NCI-H2227 (cell line): ENCODE data around the gene BIVM.
A peak's percentile ranks its signal among the peaks of the same experiment; 100 is the strongest.

Source experiments
- DNase-seq: peaks from one replicate; lab custom pipeline; 2025; ENCODE audit not compliant: unreplicated experiment; lab: John Stamatoyannopoulos, UW

The BIVM gene

DNA sequence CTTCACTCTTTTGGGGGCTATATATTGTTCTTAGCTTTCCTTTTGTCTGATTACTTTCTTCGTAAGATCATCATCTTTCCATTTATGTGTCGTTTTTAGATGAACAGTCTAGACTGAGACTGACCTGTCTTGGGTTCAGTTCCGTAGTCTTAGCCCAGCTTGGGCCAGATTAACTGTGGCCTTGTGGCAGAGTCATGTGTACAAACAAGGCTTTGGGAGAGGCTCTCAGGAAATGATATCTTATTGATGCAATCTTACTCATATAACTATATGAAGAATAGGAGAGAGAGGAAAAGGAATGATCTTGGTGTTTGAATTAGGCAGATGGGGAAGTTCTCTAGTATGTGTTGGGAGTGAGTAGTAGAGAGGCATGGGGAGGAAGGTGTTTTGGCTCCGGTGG is 40.1 kb downstream of the BIVM start:
- DNase-seq: no peak

DNA sequence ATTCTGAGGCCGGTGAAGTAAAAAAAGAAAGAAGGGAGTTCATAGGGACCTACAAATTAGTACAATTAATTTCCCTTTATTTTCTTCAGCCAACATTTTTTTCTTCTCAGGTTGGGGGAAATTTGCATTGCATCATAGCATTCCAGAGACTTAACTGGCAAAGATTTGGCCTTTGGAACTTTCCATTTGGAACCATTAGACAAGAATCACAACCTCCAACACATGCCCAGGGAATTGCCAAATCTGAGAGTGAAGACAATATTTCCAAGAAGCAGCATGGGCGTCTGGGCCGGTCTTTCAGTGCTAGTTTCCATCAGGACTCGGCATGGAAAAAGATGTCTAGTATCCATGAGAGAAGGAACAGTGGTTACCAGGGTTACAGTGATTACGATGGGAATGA is 40.5 kb downstream of the BIVM start:
- DNase-seq: no peak

DNA sequence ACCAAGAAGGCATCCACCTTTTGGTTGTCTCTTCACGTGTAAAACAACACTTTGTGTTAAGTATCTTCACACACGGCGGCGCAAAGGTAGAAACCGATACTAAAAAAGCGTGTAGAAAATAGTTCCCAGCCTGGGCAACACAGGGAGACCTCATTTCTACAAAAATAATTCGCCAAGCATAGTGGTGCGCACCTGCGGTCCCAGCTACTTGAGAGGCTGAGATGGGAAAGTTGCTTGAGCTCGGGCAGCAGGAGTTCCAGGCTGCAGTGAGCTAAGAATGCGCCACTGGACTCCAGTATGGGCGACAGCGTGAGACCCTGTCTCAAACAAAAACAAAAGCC is 46.3 kb downstream of the BIVM start:
- DNase-seq: no peak

DNA sequence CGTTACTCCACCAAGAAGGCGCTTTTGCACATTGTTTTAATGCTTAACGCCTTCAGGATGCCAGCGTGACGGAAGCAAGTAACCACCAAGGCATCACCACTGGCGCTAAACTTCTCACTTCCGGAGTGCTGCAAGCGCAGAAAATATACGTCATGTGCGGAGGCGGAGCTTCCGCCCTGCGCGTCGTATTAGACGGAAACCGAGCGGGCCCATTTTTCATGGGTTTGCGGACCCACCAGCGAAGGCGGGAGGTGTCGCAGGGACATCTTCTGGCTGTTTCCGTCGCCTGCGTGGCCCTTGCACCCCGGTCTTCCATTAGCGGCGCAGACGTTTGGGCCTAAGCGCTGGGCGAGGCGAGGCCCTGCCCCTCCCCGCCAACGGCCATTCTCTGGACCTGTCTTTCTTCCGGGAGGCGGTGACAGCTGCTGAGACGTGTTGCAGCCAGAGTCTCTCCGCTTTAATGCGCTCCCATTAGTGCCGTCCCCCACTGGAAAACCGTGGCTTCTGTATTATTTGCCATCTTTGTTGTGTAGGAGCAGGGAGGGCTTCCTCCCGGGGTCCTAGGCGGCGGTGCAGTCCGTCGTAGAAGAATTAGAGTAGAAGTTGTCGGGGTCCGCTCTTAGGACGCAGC is 46.8 kb downstream of the BIVM start, which contains the start of gene ERCC5:
TSS of gene ERCC5 (plus strand) at position 403 of the 631 bp plus-strand sequence. CDS start 235 bp downstream, outside the sequence.
- peak; percentile 95 for DNase-seq

DNA sequence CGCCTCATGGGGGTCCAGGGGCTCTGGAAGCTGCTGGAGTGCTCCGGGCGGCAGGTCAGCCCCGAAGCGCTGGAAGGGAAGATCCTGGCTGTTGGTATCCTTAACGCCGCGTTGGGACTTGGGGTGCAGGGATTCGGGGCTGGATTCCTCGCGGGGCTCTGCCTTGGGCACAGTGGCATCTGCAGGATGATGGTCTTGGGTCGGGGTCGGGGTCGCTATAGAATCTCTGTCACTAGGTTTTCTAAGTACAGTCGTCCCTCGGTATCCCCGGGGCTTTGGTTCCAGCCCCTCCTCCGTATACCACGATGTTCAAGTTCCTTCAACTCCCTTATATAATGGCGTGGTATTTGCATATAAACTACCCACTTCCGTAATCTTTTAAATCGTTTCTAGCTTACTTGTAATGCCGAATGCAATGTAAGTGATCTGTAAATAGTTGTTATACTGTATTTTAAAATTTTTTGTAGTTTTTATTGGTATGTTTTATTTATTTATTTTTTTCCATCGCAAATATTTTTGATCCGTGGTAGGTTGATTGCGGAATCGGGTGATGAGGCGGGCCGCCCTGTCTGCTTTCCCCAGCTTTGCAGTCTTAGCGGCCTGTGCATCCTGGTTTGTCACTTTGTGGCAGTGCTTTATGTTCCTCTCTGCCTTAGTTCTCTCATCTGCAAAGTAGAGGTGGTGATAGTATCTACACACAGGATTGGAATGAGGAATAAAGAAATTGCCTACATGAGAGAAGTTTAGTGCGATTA is 47.5 kb downstream of the BIVM start:
- DNase-seq: peak; percentile 16

DNA sequence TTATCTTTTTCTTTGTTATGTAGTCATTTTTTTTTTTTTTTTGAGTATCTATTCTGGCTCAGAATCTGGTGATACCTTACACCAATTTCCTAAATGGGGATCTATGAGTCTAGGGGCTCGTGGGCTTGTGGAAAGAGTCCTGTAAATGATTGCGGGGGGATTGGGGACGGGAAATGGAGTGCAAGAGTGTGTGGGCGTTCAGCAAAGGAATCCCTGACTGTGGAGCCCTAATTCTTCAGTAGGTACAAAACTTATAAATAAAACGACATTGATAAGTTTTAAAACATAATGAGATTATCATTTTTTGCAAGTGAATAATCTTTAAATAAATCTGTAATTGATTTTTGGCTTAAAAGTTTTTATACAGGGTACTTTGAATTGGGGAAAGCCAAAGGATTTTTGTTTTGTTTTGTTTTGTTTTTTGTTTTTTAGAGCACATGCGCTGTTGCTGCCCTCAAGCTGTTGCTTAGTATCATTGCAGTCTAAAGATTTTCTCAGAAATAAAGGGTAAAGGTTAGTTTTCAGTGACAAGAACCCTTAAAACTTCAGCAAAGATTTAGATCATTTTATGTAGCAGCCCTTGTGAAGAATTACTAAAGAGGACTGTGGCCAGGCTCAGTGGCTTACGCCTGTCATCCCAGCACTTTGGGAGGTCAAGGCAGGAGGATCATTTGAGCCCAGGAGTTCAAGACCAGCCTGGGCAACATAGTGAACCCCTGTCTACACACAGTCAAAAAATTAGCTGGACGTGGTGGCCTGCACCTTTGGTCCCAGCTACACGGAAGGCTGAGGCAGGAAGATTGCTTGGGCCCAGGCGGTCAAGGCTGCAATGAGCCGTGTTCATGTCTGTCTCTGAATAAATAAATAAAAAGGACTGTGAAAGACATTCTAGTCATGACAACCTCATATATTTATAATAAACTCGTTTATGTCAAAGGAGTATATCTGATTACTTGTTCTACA is 48.6 kb downstream of the BIVM start:
- DNase-seq: peak; percentile 17

DNA sequence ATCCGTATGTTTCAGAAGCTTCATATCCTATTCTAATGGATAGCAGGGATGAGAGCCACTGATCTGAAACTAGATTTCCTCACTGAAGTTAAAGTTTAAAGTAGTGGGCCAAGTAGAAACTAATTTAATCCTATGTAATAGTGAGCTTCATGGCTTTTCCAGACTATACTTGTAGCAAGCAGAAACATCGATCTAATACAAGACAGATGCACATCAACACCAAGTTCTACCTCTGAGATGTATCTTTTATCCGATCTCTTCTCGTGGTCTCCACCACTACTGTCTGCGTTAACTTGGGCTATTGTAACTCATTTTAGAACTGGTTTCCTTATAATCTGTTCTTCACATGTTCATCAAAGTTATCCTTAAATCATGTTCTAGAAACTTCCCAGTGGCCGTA is 50.0 kb downstream of the BIVM start:
- no peak for DNase-seq

DNA sequence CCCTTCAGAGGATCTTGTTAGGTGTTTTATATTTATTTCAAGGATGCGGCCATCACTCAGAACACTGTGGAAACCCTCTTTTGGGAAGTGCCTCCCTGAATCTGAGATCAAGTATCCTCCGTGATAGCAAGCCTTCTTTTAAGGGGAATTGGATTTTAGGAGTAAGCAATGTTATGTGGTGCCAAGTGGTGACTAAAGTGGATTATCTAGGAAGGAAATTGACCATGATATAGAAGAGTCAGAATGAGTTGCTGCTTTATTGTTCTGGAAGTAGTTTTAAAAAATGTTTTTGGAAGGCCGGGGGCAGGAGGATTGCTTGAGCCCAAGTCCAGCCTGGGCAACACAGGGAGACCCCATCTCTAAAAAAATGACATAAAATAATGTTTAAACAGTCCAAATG is 53.6 kb downstream of the BIVM start:
- no peak for DNase-seq

DNA sequence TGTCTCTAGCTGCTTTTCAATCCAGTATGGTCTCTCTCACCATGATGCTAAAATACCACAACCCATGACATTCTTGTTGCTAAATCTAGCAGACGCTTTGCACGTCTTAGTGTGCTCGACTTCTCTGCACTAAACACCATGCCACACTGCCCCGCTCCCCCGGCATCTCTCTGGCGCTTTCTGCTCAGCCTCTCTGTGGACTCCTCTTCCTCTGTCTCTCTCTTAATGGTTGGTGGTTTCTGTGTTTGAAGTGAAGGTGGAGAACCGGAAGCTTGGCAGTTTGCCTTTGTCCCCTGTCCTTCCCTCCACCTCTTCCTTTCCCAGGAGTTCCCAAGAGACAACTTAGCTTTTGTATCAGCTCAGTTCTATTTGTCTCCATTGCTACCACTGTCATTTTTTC is 55.8 kb downstream of the BIVM start:
- no peak for DNase-seq

DNA sequence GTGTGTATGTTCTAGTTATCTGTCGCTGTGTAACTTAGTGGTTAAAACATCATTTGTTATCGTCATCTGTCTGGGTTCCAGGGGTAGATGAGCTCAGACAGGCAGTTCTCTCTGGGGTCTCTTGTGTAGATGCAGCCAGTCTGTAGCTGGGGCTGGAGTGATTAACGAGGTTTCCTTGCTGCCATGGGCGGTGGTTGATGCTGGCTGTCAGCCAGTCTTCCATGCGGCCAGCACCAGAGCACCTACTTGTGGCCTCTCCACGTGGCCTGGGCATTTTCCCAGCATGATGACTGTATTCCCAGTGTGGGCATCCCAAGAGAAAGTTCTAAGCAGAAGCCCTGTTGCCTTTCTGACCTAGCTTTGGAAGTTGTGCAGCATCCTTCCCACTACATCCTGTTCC is 57.6 kb downstream of the BIVM start:
- DNase-seq: no peak

DNA sequence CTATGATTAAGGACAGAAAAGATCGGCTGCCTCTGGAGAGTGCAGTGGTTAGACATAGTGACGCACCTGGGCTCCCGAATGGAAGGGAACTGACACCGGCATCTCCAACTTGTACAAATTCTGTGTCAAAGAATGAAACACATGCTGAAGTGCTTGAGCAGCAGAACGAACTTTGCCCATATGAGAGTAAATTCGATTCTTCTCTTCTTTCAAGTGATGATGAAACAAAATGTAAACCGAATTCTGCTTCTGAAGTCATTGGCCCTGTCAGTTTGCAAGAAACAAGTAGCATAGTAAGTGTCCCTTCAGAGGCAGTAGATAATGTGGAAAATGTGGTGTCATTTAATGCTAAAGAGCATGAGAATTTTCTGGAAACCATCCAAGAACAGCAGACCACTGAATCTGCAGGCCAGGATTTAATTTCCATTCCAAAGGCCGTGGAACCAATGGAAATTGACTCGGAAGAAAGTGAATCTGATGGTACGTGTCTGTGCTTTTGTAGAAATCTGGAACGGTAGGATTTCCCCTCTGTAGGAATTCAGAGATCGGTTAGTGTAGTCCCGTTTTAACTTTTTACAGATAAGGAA is 63.8 kb downstream of the BIVM start:
- no peak for DNase-seq

DNA sequence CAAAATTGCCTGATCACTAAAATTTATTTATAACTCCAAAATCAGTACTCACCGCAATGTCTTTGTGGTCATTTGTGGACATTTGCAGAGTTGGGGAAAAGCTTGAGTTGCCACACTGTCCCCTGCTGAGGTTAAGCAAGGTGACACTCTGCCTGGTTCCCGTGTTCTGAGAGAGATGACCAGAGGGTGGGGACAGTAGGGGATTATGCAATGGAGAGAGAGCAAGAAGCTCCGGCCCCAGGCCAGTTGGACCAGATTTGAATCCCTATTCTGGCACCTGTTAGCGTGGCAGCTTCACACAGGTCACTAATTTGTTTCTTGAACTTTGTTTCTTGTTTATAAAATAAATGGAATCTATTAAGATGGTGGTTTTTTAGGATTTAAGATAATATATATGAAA is 64.7 kb downstream of the BIVM start:
- no peak for DNase-seq

DNA sequence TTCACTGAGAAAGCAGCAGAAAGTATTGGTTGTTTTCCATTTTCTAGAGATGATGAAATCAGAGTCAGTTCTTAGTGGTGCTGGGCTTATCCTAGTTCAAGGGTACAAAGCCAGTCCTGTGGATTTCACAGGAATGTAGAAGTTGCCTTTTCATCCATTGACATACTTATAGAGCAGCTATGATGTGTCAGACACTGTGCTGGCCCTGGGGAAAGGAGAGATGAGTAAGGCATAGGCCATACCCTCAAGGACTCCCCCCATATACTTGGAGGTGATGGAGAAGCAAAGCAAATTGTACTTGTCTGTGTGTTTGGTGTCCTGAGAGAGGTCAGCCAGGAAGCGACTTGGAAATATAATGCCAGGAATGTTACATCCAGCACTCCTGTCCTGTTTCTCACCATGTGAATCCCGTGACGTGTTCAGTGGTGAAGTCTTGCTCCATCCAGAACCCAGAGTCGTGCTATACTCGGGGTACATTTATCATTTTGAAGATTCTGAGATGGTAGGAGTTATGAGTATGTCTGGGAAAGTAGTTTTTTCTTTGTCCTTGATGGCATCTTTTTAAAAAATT is 69.5 kb downstream of the BIVM start:
- no peak for DNase-seq

DNA sequence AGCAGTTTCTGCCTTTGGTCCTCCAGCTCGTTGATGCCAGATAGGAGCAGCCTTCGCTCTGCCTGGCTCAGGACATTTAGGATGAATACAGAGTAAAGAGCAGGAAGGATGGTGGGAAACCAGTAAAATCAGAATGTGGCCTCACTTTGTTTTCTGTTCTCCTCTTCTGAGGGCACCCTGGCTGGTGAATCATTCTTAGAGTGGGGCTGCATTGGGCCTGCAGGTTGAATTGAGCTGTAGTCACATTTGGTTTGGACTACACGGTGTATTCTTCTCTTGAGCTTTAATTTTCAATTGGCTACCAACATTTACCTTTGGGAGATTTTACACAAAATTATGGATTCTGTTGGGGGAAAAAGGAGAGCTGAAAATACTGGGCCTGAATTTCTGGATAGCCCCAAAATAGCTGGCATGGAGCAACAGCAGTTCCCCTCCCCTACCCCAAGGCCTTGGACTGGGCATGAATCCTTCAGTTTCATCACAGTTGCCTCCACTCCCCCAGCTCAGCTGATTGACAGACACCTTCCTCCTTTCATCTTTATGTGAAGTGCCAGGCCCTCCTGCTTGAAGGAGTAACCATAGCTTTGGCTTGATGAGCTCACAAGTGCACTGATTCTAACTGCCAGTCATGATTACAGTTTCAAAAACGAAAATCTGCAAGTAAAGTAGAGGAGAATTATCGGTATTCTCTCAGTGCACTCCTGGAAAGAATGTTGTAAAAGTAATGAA is 71.2 kb downstream of the BIVM start:
- no peak for DNase-seq

DNA sequence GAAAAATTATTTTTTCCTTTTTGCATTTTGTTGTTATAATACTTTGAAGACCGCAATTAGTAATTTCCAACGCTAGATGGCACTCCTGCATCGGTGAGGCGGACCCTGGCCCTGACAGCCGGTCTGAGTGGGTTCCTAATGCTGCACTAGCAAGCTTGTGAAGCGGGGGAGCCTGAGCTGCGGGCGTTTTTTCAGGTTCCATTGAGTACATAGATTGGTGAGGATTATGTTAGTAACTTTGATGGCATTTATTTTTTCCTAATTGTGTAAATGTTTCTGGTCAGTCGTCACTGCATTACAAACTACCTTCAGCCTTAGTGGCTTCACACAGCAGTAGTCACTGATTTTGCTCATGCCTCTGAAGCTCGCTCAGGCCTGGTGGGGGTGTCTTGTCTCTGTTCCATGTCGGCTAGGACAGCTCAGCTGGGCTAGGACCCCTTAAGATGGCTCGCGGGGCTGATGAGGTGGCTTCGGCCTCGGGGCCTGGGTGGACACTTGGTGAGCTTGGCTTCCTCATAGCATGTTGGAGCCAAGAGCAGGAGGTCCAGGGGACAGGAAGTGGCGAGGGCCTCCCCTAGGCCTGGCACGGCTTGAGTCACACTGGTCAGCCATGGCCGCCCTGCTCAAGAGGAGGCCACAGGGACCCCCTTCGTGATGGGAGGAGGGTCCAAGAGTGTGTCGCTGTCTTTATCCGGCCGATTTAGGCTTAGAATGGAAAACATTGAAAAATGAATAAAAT is 71.9 kb downstream of the BIVM start:
- peak; percentile 75 for DNase-seq

DNA sequence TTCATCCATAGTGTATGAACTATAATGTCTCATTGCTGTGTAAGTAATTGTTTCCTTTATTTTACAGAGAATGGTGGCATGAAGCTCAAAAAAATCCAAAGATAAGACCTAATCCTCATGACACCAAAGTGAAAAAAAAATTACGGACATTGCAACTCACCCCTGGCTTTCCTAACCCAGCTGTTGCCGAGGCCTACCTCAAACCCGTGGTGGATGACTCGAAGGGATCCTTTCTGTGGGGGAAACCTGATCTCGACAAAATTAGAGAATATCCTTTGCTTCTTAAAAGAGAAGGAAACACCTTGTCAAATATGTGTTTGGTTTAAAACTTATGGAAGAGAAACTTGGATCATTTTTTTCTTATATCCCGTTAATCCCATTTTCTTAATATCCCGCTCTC is 73.2 kb downstream of the BIVM start:
- no peak for DNase-seq

DNA sequence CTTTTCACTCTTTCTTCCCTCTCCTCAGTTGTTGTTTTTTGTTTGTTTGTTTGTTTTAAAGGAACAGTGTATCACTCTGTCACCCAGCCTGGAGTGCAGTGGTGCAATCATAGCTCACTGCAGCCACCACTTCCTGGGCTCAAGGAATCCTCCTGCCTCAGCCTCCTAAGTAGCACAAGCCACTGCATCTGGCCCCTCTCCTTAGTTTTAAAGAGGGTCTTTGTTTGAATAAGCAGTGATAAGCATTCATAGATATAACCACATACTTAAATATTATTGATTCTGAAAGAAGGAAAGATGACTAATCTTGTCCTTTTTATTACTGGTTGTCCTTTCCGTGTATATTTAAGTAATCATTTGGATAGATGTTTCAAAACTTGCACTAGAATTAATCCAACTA is 73.6 kb downstream of the BIVM start:
- DNase-seq: no peak

DNA sequence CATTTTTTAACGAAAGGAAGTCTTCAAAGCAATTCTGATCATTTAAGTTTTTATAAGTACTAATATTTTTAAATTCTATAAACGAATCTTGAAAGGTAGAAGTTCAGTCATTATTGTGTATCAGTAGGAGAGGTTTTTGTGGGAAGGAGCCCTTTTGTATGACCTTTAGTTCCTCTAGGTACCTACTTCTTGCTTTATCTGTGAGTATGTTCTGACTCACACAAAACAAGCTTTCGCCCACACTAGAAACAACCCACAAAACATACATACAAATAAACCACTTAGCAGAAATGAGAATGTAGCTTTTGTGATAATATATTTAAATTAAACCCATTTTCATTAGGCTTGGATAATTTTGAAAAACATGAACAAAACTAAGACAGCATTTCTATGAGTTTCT is 74.7 kb downstream of the BIVM start:
- no peak for DNase-seq

DNA sequence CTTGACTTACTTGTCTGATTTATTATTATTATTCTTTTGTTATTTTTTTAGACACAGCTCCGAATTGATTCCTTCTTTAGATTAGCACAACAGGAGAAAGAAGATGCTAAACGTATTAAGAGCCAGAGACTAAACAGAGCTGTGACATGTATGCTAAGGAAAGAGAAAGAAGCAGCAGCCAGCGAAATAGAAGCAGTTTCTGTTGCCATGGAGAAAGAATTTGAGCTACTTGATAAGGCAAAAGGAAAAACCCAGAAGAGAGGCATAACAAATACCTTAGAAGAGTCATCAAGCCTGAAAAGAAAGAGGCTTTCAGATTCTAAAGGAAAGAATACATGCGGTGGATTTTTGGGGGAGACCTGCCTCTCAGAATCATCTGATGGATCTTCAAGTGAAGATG is 76.3 kb downstream of the BIVM start:
- no peak for DNase-seq

DNA sequence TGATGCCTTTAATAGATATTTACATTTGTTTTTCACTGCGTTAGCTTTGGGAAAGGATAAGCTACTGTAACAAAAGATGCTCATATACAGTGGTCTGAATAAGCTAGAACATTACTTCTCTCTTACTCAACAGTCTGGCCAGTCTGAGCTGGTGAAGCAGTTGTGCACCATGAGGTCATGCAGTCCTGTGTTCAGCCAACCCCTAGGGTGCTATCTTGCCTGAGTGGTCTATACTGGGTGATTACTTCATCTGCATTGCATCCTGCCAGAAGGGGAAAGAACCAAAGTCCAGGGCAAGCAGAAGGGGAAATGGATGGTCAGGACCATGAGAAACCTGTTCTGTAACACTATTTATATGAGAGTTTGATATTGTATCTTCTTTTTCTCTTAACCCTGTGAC is 78.4 kb downstream of the BIVM start:
- DNase-seq: no peak
